Right lobe of liver (tissue), 4 donors: ENCODE data around the gene LCOR.

Experiments used
- CTCF ChIP-seq, 4 donors: fragments of 200-600 bp in 3 of 4; fragments of 450-650 bp in 1 of 4; IDR thresholded peaks; one replicate each; pipeline versions ENCODE4 v1.5.1 to v1.8.0; 2016 to 2022; ENCODE audit warnings: antibody characterized with exemption in 4 of 4, mild to moderate bottlenecking in 2 of 4
- POLR2A ChIP-seq: fragments of 450-650 bp; IDR thresholded peaks from one replicate; pipeline ENCODE4 v1.6.1; 2017; ENCODE audit warnings: antibody characterized with exemption, mild to moderate bottlenecking
- donor health status: DM: no; HTN: no; CAD: no.
- donor health status: DM: no; HTN: no; CAD: no.
- donor health status: DM: no; HTN: yes; CAD: no.

DNA sequence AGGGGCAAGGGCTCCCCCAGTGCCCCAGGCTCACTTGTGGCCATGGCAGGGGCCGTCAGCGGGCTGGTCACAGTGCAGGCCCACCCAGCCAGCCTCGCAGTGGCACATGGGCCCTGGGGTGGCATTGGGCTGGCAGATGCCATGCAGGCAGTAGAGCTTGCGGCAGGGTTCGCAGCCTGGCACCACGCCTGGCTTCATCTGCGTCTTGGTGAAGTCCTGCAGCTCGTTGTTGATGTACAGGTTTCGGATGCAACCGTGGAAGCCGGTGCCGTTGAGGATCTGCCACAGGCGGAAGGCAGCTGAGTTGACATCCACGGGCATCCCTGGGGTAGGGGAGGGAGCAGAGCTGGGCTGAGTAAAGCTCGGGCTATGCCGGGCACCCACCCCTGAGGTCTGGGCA, 170.6 kb downstream of the LCOR start:
- no peak for TF ChIP-seq CTCF (IDR thresholded peaks at IDR 0.05)
- TF ChIP-seq POLR2A: no peak
